IPS-NIHi11 (cell line): ENCODE results near the gene FBXO10.
"Not testable (repeated sequence)": the region's sequence is repeated elsewhere in the genome, so short reads cannot be mapped to it uniquely, and the experiment has no call there.

Source experiments
- DNase-seq: peaks from one replicate; pipeline ENCODE4 v3.0.0; 2012; ENCODE audit warnings: mixed read lengths, low spot score

The FBXO10 gene

DNA sequence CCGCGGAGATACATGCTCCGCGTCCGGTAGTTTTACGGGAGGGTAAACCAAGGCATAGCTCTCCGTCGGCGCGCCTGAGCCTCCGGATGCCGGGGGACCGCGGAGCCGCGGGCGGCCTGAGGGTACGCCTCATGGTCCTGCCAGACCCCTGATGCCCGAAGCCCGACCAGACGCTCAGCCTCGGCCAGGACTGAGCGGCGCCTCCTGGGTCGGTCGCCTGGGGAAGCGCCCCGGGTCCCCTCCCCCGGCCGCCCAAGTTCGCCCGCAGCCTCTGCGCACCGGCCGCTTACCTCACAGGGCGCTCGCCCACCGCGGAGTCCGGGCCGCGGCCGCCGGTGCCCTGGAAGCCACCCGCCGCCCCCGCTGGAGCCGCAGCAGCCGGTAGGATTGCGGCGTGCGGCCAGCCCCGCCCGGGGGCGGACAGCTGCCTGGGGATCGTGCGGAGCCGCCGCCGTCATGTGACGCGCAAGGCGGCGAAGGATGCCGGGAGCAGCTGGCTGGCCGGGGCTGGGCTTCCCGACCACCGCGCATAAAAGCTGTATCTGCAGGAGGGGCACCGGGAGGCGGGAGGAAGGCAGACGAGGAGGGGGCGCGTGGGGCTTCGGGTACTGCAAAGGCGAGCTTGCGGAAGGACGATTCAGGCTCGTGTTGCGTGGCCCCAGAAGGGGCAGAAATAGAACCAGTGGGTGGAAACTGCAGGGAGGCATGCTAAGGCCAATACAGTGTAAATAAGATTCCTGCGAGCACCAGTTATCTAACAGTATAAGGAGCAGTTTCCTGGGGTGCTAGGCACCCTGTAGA lies at the start of gene FBXO10:
FBXO10 (minus strand) TSS at position 460 of the 801 bp plus-strand sequence. CDS start 34,612 bp downstream, outside the sequence.
- DNase-seq, result peak; percentile 92

GRCh38 chr9:37625758-37626147 lies 49.6 kb upstream of the FBXO10 start:
- DNase-seq, result no peak

- no peak for DNase-seq
Measured at GRCh38 chr9:37625036-37625757, 49.0 kb upstream of the FBXO10 start.

GRCh38 chr9:37624073-37624472 lies 47.9 kb upstream of the FBXO10 start:
- DNase-seq, result no peak

DNA sequence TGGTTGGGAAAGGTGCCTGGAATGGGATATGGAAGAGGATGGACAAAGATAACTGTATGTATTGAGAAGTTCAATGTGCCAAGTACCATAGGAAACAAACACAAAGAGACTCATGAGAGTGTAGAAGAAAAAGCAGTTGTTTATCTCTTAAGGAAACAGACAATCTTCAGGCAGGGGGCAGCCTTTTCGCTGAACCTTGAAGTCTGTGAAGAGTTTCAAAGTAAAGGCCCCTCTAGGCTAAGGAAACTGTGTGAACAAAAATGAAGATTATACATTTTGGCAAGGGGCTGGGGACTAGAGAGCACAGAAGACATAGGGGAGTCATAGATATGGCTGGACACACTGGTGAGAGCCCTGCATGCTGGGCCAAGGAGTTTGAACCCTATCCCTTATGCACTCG lies 47.1 kb upstream of the FBXO10 start:
- no peak for DNase-seq

- DNase-seq, result no peak
Measured at GRCh38 chr9:37622462-37622861, 46.3 kb upstream of the FBXO10 start.

DNA sequence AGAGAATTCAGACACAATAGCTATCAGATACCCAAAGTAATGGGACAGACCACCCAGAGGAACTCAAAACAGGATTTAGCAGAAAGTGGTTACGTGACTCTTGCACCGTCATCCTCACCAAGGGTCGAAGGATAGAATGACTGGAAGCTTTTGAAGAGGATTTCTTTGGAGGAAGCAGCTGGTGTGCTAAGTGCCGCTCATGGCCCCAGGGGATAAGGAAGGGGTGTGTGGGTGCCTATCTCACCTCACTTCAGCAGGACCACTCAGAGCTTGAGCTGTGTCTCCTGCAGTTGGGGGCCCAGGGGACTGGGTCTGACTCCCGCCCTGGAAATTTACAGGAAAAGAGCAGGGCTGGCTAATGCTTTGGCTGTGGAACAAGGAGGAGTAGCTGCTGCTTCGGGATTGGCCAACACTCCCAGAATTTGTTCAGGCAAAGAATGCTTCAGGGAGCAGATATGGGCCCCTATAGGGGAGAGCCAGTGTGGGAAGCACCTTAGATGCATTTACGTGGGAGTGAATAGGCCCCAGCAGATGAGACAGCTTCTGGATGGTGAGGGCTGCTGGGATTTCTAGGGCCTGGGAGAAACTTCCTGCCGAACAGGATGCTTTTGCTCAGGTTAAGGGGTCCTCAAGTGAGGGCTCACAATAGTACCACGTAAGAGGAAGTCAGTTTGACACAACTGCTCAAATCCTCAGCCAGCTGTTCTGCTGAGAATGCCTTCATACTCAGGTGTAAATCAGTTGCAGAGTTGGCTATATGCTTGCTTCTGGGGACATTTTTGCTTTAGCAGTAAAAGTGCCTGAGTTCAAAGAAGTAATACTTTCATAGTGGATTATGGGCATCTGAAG lies 45.3 kb upstream of the FBXO10 start:
- DNase-seq, result no peak

DNA sequence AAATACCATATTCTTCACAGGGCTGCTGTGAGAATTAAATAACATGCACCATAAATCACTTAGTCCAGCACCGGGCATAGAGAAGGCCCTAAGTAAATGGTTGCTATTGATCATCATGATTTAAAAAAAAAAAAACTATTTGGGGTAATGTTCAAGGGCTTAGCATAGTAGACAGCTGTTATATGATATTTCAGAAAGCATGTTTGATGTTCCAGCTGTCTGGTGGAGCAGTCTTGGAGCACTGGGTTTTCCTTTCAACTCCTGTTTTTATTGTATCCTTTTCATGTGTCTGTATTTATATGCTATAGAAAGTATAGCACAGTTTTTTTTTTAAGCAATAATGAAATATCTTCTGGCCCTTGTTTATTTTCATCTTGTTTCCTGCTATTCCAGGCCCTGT lies 44.2 kb upstream of the FBXO10 start:
- DNase-seq, result no peak

DNA sequence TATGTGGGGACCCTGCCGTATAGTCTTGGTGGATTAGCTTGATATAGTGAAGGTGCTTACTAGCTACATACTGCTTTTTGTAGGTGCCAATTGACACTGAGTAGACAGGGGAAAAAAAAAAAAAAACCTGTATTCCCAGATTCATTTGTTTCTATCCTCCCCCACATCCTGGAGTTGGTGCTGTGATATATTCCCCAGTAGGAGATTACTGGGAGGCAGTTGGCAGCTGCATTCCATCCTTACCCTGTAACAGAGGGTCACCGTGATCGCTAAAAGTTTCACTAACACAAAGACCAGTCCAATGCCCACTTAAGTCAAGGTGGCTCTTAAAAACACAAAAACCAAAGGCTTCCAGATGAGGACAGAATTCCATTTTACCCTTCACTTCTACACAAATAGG lies 43.6 kb upstream of the FBXO10 start:
- DNase-seq, result no peak

DNA sequence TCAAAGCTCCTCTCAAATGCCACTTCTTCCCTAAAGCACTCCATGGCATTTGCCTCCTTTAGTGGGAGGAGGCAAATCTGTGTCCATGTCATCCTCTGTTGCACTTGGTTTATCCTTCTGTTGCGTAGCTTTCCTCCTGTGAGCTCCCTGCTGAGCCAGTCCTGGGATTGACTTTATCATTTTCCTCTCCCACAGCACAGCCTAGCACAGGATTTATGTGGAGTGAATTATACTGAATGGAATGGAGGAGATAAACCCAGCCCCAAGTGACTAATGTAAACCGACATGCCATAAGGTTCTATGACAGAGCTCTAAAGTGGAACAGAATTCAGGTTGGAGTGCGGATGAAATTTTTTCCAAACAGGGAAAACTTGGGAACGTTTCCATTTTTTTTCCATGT lies 42.6 kb upstream of the FBXO10 start:
- DNase-seq, result no peak

DNA sequence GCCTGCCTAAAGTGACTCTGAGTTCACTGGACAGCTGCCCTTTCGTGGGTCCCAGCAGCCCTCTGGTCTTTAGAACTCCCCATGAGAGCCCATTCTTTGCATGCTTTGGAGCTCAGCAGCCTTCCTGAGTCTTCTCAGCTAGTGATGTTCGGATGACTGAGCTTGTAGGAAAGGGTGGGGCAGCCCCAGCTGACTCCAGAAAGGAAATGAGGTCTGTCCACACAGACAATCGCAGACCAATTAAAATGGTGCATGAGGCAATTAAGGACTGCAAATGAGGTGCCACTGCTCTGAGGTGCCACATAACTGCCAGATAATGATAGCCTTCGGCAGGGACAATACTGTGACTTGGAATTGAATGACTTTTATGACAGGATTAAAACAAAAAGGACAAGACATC lies 41.7 kb upstream of the FBXO10 start:
- DNase-seq, result peak; percentile 21

DNA sequence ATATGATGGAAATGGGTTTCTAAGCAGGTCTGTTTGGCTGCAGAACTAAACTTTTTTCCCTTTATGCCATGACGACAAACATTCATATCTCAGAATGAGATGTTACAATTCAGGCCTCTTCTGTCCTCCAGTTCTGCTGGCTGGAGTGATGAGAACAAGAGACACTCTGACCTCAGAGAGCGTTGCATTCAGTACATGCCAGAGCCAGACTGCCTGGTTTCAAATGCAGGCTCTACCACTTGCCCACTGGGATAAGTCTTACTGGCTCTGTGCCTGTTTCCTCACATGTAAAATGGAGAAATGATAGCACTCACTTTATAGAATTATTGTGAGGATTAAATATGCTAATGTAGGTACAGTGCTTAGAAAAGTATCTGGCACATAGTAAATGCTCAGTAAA lies 41.0 kb upstream of the FBXO10 start:
- no peak for DNase-seq

DNA sequence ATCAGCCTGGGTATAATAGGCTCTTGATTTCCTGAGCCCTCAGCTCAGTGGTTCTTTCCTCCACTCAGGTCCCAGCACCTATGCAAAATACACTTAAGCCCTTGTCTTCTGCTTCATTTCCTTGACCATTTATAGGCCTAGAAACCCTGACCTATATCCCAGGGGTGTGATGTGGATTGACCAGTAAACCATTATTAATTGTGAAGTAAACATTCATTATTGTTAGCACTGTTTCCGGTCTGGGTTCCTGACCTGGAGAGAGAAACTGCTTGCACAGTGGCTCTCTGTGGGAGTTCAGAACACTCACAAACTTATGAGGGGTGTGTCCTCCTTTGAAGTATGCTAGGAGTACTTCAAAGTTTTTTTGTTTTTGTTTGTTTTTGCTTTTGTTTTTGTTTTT lies 35.8 kb upstream of the FBXO10 start:
- no peak for DNase-seq

DNA sequence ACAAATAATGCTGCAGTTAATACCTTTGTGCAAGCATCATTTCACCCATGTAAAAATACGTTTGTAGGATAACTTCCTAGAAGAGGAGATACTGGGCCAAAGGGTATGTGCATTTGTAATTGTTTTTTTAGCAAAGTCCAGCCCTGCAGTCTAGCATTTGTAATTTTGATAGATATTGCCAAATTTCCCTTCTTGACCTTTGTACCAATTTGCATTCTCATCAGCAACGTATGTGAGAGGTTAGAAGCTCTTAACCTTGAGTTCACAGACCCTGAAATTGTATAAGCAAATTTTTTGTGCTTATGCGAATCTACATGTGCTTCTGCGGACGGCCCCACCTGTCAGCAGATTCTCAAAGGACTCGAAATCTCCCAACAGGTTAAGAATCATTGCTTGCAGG lies 34.8 kb upstream of the FBXO10 start:
- no peak for DNase-seq

DNA sequence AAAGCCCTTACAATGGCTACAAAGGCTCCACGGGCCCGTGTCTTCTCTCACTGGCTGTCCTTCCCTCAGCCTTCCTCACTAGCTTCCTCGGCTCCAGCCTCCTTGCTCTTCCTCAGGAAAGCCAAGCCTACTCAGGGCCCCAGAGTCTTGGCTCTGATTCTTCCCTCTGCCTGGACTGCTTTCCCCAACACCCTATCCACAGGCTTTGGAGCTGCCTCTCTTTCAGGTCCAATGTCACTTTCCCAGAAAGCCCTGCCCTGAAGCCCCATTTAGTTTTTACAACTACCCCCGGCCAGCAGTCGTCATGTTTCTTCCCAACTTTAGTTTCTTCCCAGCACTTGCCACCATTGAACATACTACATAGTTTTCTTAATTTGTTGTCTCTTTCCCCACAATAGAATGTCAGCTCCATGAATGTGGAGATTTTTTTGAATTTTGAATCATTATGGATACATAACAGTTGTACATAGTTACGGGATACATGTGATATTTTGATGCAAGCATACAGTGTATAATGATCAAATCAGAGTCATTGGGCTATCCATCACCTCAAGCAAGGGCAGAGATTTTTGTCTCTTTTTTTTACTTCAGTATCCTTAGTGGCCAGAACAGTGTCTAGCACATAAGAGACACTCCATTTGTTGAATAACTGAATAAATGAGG lies 33.7 kb upstream of the FBXO10 start:
- no peak for DNase-seq

DNA sequence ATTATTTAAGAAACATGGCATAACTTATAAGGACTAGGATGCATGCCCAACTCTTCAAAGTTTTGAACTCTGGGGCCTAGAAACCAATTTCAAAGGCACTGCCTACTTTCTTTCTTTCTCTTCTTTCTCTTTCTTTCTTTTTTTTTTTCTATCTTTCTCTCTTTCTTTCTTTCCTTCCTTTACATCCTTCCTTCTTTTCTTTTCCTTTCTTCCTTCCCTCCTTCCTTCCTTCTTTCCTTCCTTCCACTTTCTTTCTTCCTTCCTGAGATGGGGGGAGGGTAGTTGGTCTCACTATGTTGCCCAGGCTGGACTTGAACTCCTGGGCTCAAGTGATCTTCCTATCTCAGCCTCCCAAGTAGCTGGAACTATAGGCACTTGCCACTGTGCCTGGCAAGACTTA lies 32.1 kb upstream of the FBXO10 start:
- DNase-seq, result no peak

DNA sequence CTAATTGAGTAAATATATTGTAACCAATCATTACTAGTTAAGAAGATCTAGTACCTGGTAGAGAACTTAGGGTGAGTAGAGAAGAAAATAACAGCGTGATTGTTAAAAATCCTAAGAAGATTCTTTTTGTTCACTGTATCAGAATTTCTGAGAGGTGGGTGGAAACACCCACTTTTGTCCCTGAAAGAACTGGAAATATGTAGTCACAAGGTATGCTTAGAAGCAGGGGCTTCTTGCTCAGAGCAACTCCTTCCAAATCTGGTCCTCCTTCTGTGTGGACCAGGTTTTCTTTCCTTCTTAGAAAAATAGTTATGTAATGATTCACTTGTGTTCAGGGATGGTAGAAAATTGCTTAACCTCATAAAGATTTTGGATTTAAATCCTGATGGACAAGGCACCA lies 28.1 kb upstream of the FBXO10 start:
- DNase-seq, result no peak

DNA sequence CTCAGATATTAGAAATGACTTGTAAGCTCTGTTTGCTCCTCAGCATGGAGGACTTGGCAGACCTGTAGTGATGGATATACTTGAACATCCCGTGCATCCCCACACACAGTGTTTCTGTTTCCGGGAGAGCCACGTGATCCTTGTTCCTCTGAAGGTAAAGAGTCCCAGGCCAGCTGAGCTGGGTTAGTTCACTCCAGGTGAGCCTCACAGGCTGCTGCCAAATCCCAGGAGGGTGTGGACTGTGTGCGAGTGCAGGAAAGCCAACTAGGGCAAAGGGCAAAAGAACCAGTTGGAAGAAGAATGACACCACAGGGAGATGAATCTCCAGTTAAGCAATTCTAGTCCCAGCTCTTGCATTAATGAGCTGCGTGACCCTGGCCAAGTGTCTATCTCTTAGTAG lies 26.6 kb upstream of the FBXO10 start:
- DNase-seq, result no peak

- DNase-seq, result not testable (repeated sequence)
Measured at GRCh38 chr9:37602061-37602460, 25.9 kb upstream of the FBXO10 start.

DNA sequence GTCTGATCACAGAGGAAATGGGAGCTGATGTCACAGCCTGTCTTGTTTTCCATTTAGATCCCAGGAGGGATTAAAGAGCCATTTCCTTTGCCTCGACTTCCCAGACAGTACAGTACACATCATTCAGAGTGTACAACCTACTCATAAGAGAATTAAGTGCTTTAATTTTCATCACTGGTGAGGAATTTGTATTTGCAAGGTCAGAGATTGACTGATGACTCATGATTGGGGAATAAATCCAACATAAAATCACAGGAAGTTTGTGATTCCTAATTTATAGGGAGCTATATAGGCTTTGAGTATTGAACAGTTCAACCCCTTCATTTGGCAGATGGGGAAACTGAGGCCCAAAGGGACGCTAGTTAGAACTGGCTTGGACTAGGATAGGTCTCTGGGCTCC lies 20.3 kb upstream of the FBXO10 start:
- no peak for DNase-seq

DNA sequence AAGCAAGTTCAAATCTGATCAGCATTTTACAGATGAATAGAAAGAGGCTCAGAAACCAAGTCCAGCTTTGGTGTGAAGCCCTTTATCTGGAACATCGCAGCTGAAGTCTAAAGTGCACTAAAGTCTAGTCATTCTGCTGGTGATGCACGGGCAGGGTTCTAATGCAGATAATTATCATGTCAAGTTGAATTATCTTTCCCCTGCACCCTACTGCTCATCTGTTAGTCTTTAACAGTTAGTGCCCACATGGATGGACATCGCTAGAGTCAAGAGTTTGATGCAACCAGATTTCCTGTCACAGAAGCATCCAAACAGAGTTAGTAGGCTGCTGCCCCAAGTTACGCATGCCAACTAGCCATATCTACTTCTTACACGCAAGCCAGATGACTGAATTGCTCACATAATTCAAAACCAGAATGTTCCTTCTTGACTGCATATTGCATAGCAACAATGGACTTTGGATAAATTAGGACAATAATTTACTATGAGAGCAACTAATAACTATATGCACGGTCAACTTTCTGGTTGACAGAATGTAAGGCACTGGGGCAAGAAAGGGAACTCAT lies 17.8 kb upstream of the FBXO10 start:
- DNase-seq, result no peak
